SKM-1 (cell line): ENCODE data around the gene PDYN.

Source experiments
- DNase-seq: peaks from one replicate; lab custom pipeline; 2025; ENCODE audit not compliant: unreplicated experiment; lab: John Stamatoyannopoulos, UW

Gene PDYN

DNA sequence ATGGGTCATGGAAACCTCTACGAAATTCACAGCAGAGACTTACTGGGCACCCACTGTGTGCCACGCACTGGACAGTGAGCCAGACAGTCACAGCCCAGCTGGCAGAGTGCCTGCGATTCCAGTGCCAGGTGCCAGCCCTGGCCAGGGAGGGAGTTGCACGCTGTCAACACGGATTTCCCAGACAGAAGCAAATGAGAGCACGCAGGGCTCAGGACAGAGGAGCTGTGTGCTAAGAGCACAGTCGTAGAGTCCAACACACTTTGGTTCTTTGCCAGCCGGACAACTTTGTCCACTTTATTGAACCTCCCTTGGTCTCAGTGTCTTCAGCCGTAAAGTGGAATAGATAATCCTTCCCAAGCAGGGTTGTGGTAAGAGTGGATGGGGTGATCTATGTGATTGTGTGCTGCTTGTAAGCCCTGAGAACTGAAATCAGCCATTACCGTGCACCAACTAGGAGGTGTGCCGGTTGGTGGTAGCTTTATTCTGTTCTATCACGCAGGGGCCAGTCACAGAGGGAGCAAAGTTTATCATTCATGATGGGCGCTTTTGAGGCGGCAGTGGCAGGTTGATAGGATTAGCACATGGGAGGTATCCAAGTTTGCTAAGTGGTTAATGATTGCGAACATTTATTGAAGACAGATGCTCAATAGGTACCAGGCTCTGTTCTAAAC is 58.0 kb downstream of the PDYN start:
- DNase-seq = no peak

DNA sequence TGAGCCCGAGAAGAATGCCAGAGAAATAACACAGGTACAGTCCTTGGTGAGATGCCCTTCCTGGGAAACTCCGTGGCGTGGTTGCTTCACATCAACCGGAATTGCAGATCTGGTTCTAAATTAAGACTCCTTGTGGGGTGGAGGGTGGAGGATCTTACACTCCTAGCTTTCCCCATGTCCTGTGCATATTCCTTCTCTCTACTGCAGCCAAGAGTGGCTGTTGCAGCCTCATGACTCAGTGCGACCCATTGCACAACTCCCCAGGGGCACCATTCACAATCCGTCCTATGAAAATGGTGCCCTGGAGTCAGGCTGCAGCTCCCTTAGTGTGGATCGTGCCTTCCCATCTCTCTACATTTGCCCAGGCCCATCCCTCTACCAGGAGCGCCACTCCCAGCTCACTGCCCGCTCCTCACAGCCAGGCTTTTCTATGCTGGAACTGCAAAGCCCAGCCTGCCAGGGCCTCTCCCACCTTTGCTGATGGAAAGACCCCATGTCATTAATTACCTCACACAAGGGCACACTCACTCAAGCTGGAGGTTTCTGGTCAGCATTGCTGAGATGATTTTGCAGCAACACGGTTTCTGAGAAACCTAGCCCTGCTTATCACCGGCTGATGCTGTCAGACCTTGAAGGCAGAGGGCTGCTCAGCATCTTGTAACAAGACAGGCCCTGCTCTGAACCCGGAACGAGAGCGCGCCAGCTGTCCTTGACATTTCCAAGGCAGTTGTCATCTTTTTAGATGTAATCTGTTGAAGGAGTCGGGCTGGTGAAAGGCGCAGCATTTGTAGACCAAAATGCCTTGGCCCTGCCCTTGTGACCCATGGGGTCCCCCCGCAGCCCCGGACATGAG is 58.9 kb downstream of the PDYN start:
- DNase-seq = peak; percentile 4

DNA sequence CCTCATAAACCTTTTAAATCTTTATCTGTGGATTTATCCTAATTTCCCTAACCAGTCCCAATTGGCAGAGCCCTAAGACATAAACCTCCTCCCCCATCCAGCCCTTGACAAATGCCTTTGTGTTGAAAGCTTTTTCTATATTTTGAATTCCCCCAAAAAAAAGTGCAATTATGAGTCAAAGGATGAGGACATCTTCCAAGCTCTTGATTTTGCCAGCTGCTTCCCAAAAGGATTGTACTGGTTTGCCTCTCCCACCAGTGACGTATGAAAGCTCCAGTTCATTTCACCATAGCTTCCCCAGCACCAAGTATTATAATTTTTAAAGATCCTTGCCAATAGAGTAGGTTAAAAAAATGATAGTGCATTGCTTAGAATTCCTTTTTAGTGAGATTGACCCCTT is 59.7 kb downstream of the PDYN start:
- no peak for DNase-seq

DNA sequence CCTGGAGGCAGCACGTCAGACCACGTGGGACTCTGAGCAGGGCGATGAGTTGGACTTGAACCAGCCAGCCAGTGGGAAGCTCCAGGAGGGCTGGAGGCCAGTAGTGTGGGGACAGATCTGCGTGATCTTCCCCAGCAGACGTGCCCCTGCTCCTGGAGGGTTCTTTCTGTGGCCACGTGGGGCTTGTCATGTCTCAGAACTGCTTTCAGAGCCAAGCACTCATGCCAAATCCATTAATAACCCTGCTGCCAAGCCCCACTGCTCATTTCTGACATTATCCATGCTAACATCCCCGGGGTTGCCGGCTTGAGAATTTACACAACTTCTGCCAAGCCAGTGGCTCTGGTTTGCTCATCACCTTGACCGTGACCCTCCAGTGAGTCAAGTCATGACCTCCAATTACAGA is 60.4 kb downstream of the PDYN start:
- no peak for DNase-seq

DNA sequence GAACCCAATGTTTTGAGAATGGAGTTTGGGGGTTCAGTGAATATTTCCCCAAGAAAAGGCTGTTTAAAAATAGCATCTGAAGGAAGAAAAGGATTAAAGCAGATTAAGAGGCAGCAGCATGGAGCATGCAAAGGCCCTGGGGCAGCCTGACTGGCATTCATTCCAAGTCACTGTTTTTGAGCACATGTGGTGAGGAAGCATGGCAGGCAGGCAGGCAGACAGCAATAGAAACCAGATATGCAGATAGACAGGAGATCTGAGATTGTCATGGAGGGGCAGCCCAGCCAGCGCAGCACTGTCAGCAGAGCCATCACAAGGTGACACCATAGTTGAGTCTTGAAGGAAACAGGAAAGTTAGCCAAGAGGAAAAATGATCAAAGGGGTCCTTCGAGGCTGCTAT is 60.9 kb downstream of the PDYN start:
- no peak for DNase-seq

DNA sequence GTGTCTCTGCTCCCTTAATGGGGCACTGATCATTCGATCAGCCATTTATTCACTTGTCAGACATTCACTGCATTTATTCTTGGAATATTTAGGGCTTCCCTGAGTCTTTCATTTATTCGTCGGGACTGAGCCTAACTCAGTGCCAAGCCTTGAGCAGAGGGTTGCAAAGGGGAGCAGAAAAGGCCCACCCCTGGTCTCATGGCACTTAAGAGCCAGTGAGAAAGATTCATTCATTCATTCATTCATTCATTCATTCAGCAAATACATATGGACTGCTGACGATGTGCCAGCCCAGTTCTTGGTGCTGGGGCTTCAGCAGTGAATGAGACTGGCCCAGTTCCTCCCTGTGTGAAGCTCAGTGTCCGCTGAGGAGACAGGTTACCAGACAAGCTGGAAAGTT is 62.0 kb downstream of the PDYN start:
- DNase-seq = no peak

DNA sequence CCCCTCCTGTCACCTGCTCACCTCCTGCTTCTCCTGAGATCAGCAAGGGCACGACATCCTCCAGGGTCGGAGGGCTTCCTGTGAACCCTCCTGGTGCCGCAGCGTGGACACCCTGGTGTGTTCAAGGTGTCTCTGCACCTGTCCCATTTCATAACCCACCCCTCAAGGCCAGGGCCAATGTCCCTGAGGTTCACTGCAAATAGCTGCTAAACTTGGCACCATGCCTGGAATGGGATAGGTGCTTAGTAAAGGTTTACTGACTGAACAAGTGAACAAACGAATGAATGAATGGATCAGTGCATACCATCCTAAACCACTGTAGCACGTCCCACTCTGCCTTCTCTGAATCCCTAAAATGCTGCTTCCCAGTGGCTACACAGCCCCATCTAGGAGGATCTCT is 63.7 kb downstream of the PDYN start:
- no peak for DNase-seq

DNA sequence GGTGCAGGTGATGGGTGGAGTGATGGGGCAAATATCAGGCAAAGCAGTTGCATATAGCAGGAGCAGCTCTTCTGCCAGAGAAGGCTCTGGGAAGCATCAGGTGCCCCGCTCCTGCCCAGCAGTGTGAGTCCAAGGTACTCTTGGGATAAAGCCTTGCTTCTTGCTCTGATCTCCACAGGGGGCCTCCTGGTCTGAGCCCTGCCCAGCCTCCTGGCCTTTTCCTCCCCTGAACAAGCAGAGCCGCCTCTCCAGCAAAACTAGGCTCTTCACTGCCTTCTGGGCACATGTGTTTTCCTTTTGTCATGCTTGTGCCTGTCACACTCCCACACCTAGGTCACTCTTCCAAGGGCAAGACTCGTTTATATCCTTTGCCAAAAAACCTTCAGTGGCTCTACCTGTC is 64.4 kb downstream of the PDYN start:
- no peak for DNase-seq

DNA sequence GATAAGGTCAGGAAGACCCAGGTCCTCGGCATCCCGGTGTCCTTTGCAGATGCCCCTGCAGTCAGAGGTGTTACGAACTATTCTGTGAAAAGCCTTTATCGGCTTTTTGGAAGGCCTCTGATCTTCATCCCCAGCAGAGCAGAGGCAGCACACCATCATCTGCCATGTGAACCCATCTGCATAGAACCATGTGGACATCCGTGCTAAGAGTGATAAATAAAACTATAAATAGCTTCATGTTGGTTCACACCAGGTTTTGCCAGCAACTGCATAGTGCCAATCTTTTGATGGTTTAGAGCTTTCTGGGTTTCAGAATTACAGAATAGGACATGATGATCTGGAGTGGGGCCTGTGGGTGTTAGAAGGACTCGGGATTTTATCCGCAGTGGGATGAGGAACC is 65.1 kb downstream of the PDYN start:
- no peak for DNase-seq
